Endothelial cell (in vitro differentiated cells): ENCODE measurements around the gene EGLN1. TPM values are rescaled to one million over a fixed set of nuclear protein-coding genes. Genes with fewer than 3 reads are reported as not detected.

Experiments used
- DNase-seq: peaks from one replicate; pipeline ENCODE4 v3.0.0; 2021; ENCODE audit warnings: low spot score
- H3K27ac Mint-ChIP-seq: one replicate; pipeline ENCODE4 v1.8.0; 2021; ENCODE audit warnings: mixed read lengths, inconsistent platforms; ENCODE audit not compliant: unreplicated experiment
- H3K27me3 Mint-ChIP-seq: one replicate; pipeline ENCODE4 v1.8.0; 2021; ENCODE audit warnings: mild to moderate bottlenecking, moderate library complexity, mixed read lengths, inconsistent platforms; ENCODE audit not compliant: unreplicated experiment
- H3K36me3 Mint-ChIP-seq: one replicate; pipeline ENCODE4 v1.8.0; 2021; ENCODE audit warnings: mild to moderate bottlenecking, low read depth, mixed read lengths, inconsistent platforms; ENCODE audit not compliant: unreplicated experiment
- H3K4me1 Mint-ChIP-seq: one replicate; pipeline ENCODE4 v1.8.0; 2021; ENCODE audit warnings: mild to moderate bottlenecking, mixed read lengths, inconsistent platforms; ENCODE audit not compliant: unreplicated experiment
- H3K4me3 Mint-ChIP-seq: one replicate; pipeline ENCODE4 v1.8.0; 2021; ENCODE audit warnings: mild to moderate bottlenecking, mixed read lengths, inconsistent platforms; ENCODE audit not compliant: unreplicated experiment
- H3K9me3 Mint-ChIP-seq: one replicate; pipeline ENCODE4 v1.8.0; 2021; ENCODE audit warnings: mixed read lengths, inconsistent platforms; ENCODE audit not compliant: unreplicated experiment
- CTCF ChIP-seq: fragments of 200-600 bp; sonication (generic); IDR thresholded peaks from one replicate; pipeline ENCODE4 v1.5.0; 2021; ENCODE audit warnings: antibody characterized with exemption; ENCODE audit not compliant: unreplicated experiment
- total RNA-seq: library from RNA; stranded (reverse); fragmentation: NEBNext Ultra II Directional; extraction: Animal tissue kit (Norgen Biotek cat#: 25700); gene quantifications from one replicate; pipeline ENCODE4 v1.2.1, GENCODE V29; 2021; ENCODE audit not compliant: unreplicated experiment

Gene EGLN1
- total RNA-seq, 1 donor from 2014 or later: 30.8 TPM

GRCh38 chr1:231374394-231374793, 47.7 kb downstream of the EGLN1 start:
- DNase-seq: no peak
- H3K9me3 Mint-ChIP-seq: no peaks in the 10 kb centered on the region
- H3K27ac Mint-ChIP-seq: no peak overlapping the region
- no peaks in the 10 kb centered on the region for H3K36me3 Mint-ChIP-seq
- peaks cover 24% of the 10 kb centered on the region for H3K4me1 Mint-ChIP-seq
- no peak overlapping the region for H3K4me3 Mint-ChIP-seq
- no peak for TF ChIP-seq CTCF
- no peaks in the 10 kb centered on the region for H3K27me3 Mint-ChIP-seq

GRCh38 chr1:231372501-231372900, 49.6 kb downstream of the EGLN1 start:
- Mint-ChIP-seq H3K27me3 (no peaks in the 10 kb centered on the region), H3K4me1 (peaks cover 8% of the 10 kb centered on the region), H3K27ac (no peak overlapping the region), H3K4me3 (no peak overlapping the region), H3K36me3 (peaks cover 5% of the 10 kb centered on the region), H3K9me3 (no peaks in the 10 kb centered on the region)
- DNase-seq: no peak
- no peak for TF ChIP-seq CTCF

GRCh38 chr1:231369282-231369681, 52.8 kb downstream of the EGLN1 start:
- no peaks in the 10 kb centered on the region for H3K9me3 Mint-ChIP-seq
- peaks cover 7% of the 10 kb centered on the region for H3K36me3 Mint-ChIP-seq
- no peaks in the 10 kb centered on the region for H3K4me1 Mint-ChIP-seq
- H3K4me3 Mint-ChIP-seq: no peak overlapping the region
- no peak for TF ChIP-seq CTCF
- no peak overlapping the region for H3K27ac Mint-ChIP-seq
- no peaks in the 10 kb centered on the region for H3K27me3 Mint-ChIP-seq
- DNase-seq: no peak

GRCh38 chr1:231364192-231364591, 57.9 kb downstream of the EGLN1 start:
- Mint-ChIP-seq H3K27ac (no peak overlapping the region), H3K4me3 (no peak overlapping the region), H3K27me3 (no peaks in the 10 kb centered on the region), H3K36me3 (peaks cover 19% of the 10 kb centered on the region), H3K4me1 (peaks cover 6% of the 10 kb centered on the region), H3K9me3 (no peaks in the 10 kb centered on the region)
- no peak for DNase-seq
- TF ChIP-seq CTCF: no peak

GRCh38 chr1:231363624-231364023, 58.5 kb downstream of the EGLN1 start:
- peaks cover 16% of the 10 kb centered on the region for H3K36me3 Mint-ChIP-seq
- H3K27ac Mint-ChIP-seq: no peak overlapping the region
- H3K27me3 Mint-ChIP-seq: no peaks in the 10 kb centered on the region
- no peak for TF ChIP-seq CTCF
- H3K9me3 Mint-ChIP-seq: no peaks in the 10 kb centered on the region
- H3K4me1 Mint-ChIP-seq: peaks cover 6% of the 10 kb centered on the region
- no peak for DNase-seq
- H3K4me3 Mint-ChIP-seq: no peak overlapping the region
